Lung (tissue), 12 donors: Measurements from ENCODE around the gene ALOX15B. TPM values are rescaled to one million over a fixed set of nuclear protein-coding genes. Genes with fewer than 3 reads are reported as not detected.

Experiments
- ATAC-seq: fragments of 200-7000 bp; cut with Tn5 transposase; one replicate; pipeline ENCODE4 v1.9.1; 2020; ENCODE audit warnings: moderate number of reproducible peaks; ENCODE audit not compliant: insufficient read depth, low FRiP score
- DNase-seq, 3 donors: peaks; one replicate each; pipeline ENCODE4 v3.0.0-alpha.2; 2013 to 2017
- H3K27ac ChIP-seq, 2 donors: one replicate each; pipeline ENCODE4 v1.5.1; 2013; ENCODE audit warnings: mild to moderate bottlenecking in 2 of 2, moderate library complexity in 2 of 2, control low read depth in 1 of 2, inconsistent platforms in 1 of 2, low read depth in 1 of 2, low read length in 1 of 2
- H3K27me3 ChIP-seq, 3 donors: one replicate each; pipeline ENCODE4 v1.5.1; 2013; ENCODE audit warnings: low read length in 2 of 3; ENCODE audit not compliant: control insufficient read depth in 3 of 3, insufficient read depth in 3 of 3
- H3K36me3 ChIP-seq, 4 donors: one replicate each; pipeline ENCODE4 v1.5.1; 2013; ENCODE audit warnings: low read length in 4 of 4, mild to moderate bottlenecking in 1 of 4, moderate library complexity in 1 of 4; ENCODE audit not compliant: control insufficient read depth in 4 of 4, insufficient read depth in 4 of 4
- H3K4me1 ChIP-seq, 5 donors: one replicate each; pipeline ENCODE4 v1.5.1; 2013; ENCODE audit warnings: low read length in 5 of 5, mild to moderate bottlenecking in 2 of 5, moderate library complexity in 1 of 5; ENCODE audit not compliant: control insufficient read depth in 5 of 5, insufficient read depth in 5 of 5
- H3K4me3 ChIP-seq: one replicate; pipeline ENCODE4 v1.5.1; 2013; ENCODE audit warnings: mild to moderate bottlenecking, control low read depth, moderate library complexity
- H3K9ac ChIP-seq, 2 donors: one replicate each; pipeline ENCODE4 v1.5.1; 2013; ENCODE audit warnings: low read length in 2 of 2, control low read depth in 1 of 2; ENCODE audit not compliant: insufficient read depth in 1 of 2
- H3K9me3 ChIP-seq, 4 donors: one replicate each; pipeline ENCODE4 v1.5.1; 2013; ENCODE audit warnings: low read length in 3 of 4, mild to moderate bottlenecking in 1 of 4, moderate library complexity in 1 of 4; ENCODE audit not compliant: control insufficient read depth in 4 of 4, insufficient read depth in 3 of 4
- CTCF ChIP-seq: IDR thresholded peaks from 2 replicates; pipeline ENCODE4 v1.5.1; 2012; ENCODE audit warnings: mild to moderate bottlenecking; ENCODE audit errors: control extremely low read depth, extremely low read depth
- WGBS, 2 donors: extraction: QIAGEN DNeasy Blood & Tissue Kit; methylation state at CpG; one replicate each; pipeline ENCODE4 v1.1.7; 2013; 5-methylcytosine and 5-hydroxymethylcytosine counted together
- polyA plus RNA-seq, 2 donors: library from polyadenylated mRNA; stranded (reverse); fragments of 200-250 nt; gene quantifications; one replicate each; pipeline ENCODE4 v1.2.1, GENCODE V29; 2013
- total RNA-seq, 2 donors: library from RNA; depleted of rRNA in 1 of 2; stranded (reverse); fragments of >200 nt in 1 of 2; gene quantifications; one replicate each; pipeline ENCODE4 v1.2.1, GENCODE V29; 2014 to 2021
- donor health status: control.
- donor health status: control.
- donor health status: Bipolar disorder and iron deficiency.
- donor health status: healthy.
- donor health status: DM: yes; HTN: yes; CAD: no.

The ALOX15B gene
- total and polyA plus RNA-seq, 4 donors = 3.4 to 135 (median 73.8) TPM

GRCh38 chr17:8012996-8013640 lies 25.7 kb upstream of the ALOX15B start:
- peaks cover 0 to 8% (median 3%) of the 10 kb centered on the region in 5 donors for H3K4me1 ChIP-seq
- DNase-seq (no peak), ATAC-seq (no peak)
- peaks cover 0 to 28% (median 9%) of the 10 kb centered on the region in 3 donors for H3K27me3 ChIP-seq
- no peak overlapping the region for H3K27ac ChIP-seq
- no peaks in the 10 kb centered on the region for H3K36me3 ChIP-seq
- no peak overlapping the region for H3K4me3 ChIP-seq
- no peak for TF ChIP-seq CTCF
- H3K9ac ChIP-seq = no peak overlapping the region
- no peaks in the 10 kb centered on the region for H3K9me3 ChIP-seq
- 64 to 76% methylated on average over 17 of the region's 17 CpGs for WGBS, 2 donors

- ATAC-seq = no peak
- Histone ChIP-seq H3K4me3 (no peak overlapping the region), H3K9ac (no peak overlapping the region), H3K36me3 (no peaks in the 10 kb centered on the region), H3K9me3 (no peaks in the 10 kb centered on the region), H3K27me3 (peaks cover 0 to 28% (median 9%) of the 10 kb centered on the region in 3 donors), H3K4me1 (peaks cover 0 to 8% (median 3%) of the 10 kb centered on the region in 5 donors), H3K27ac (no peak overlapping the region)
- no peak for DNase-seq
- WGBS, 2 donors = 85 to 88% methylated on average over 12 of the region's 12 CpGs
- no peak for TF ChIP-seq CTCF
Observed at GRCh38 chr17:8013731-8014557, 24.9 kb upstream of the ALOX15B start.

- H3K27me3 ChIP-seq = peaks cover 0 to 28% (median 6%) of the 10 kb centered on the region in 3 donors
- 96 to 98% methylated on average over 9 of the region's 9 CpGs for WGBS, 2 donors
Observed at GRCh38 chr17:8014558-8014850, 24.4 kb upstream of the ALOX15B start.

More at GRCh38 chr17:8014558-8014850, 24.4 kb upstream of the ALOX15B start:
- no peak for TF ChIP-seq CTCF
- Histone ChIP-seq H3K27ac (no peak overlapping the region), H3K4me3 (no peak overlapping the region), H3K36me3 (no peaks in the 10 kb centered on the region), H3K9me3 (peaks cover 0 to 3% (median 0%) of the 10 kb centered on the region in 4 donors), H3K4me1 (peaks cover 0 to 8% (median 3%) of the 10 kb centered on the region in 5 donors), H3K9ac (no peak overlapping the region)
- DNase-seq (no peak), ATAC-seq (no peak)
